ENCODE results near the gene OR6C75. TPM values are rescaled to one million over a fixed set of nuclear protein-coding genes. Genes with fewer than 3 reads are reported as not detected.

OR6C75 gene
- polyA plus RNA-seq, 1 experiment, result not detected

Other genes starting within 250 kb of the OR6C75 start
- not detected in 2 replicates for gene OR9K2, start 236.6 kb upstream of the OR6C75 start, polyA plus RNA-seq (2011; rRNA removed)
- gene OR10A7, start 141.9 kb upstream of the OR6C75 start, polyA plus RNA-seq (2011; rRNA removed), result not detected in 2 replicates
- gene OR6C74, start 118.4 kb upstream of the OR6C75 start, polyA plus RNA-seq (2011; rRNA removed), result not detected in 2 replicates
- gene OR6C6, start 66.4 kb upstream of the OR6C75 start, polyA plus RNA-seq (2011; rRNA removed), result not detected in 2 replicates
- not detected in 2 replicates for gene OR6C1, start 48.6 kb upstream of the OR6C75 start, polyA plus RNA-seq (2011; rRNA removed)
- not detected in 2 replicates for gene OR6C3, start 32.2 kb upstream of the OR6C75 start, polyA plus RNA-seq (2011; rRNA removed)
- gene OR6C65, start 37.6 kb downstream of the OR6C75 start, polyA plus RNA-seq (2011; rRNA removed), result not detected in 2 replicates
- gene OR6C76, start 63.3 kb downstream of the OR6C75 start, polyA plus RNA-seq (2011; rRNA removed), result not detected in 2 replicates
- gene OR6C2, start 81.1 kb downstream of the OR6C75 start, polyA plus RNA-seq (2011; rRNA removed), result not detected in 2 replicates
- not detected in 2 replicates for gene OR6C70, start 107.2 kb downstream of the OR6C75 start, polyA plus RNA-seq (2011; rRNA removed)
- not detected in 2 replicates for gene OR6C68, start 129.4 kb downstream of the OR6C75 start, polyA plus RNA-seq (2011; rRNA removed)
- gene OR6C4, start 186.6 kb downstream of the OR6C75 start, polyA plus RNA-seq (2011; rRNA removed), result not detected in 2 replicates
- gene OR2AP1, start 209.5 kb downstream of the OR6C75 start, polyA plus RNA-seq (2011; rRNA removed), result not detected in 2 replicates

All from BJ (cell line).